ENCODE data around the gene EIF4A2. TPM values are rescaled to one million over a fixed set of nuclear protein-coding genes. Genes with fewer than 3 reads are reported as not detected.

The EIF4A2 gene
- total and polyA plus RNA-seq, 2 of the 13 experiments (the other 11 are each of a cell fraction or from before 2014, with no cell fraction given), result 480 to 596 TPM

DNA sequence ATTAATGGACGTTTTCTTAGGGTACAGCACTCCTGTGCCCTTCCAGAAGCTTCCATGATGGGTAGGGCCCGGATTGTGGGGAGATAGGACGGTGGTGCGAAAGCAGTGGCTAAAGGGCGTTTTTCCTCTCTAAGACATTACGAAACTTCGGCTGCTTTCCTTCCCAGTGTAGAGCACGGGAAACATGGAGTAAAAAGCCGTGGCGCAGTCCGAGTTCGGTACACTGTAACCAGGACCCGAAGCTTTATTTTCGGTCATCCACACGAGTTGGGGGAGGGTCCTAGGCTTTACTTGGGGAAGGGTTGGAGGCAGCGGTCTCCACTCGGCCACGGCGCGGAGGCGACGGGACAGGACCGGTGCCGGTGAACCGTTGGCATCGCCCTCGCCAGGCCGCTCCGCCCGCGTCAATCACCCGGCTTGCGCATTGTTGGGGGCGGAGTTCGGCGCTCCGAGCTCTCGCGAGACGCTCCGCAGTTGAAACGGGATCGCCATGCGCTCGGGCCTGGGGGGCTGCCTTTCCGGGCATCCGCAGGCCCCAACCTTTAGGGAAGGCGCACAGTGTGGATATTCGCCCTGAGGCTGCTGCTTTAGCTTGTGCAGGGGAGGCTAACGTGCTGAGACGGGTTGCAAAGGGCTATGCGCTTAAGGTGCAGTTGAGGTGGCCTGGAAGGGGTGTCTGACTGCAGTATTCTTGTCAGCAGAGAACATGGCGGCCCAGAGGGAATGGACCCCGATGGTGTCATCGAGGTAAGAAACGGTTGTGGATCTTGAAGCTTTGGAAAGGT is 546 bp downstream of the EIF4A2 start (continued):
- no peak for TF ChIP-seq EHMT2 (IDR thresholded peaks at IDR 0.05; ENCODE audit: borderline replicate concordance, low read depth, low read length)
- no peak; the same call in 1 of the 2 replicates for TF ChIP-seq MLLT10 (CRISPR knock-in tag; IDR thresholded peaks at IDR 0.05)
- peak; percentile 46; the same call in 1 of the 2 replicates for TF ChIP-seq ZNF776 (CRISPR knock-in tag; IDR thresholded peaks at IDR 0.05)
- TF ChIP-seq MIER3 (CRISPR knock-in tag; IDR thresholded peaks at IDR 0.05; ENCODE audit: borderline replicate concordance), result peak; percentile 17; the same call in 1 of the 2 replicates
- TF ChIP-seq GABPA (IDR thresholded peaks at IDR 0.05; ENCODE audit: low read depth, low read length), result no peak
- no peak for TF ChIP-seq GABPA (CRISPR knock-in tag; IDR thresholded peaks at IDR 0.05; ENCODE audit: low read depth)
- TF ChIP-seq ZNF44 (CRISPR knock-in tag; IDR thresholded peaks at IDR 0.05), result peak; percentile 72
- no peak for TF ChIP-seq ZNF547 (CRISPR knock-in tag; IDR thresholded peaks at IDR 0.05)
- TF ChIP-seq ZNF558 (CRISPR knock-in tag; IDR thresholded peaks at IDR 0.05; ENCODE audit: borderline replicate concordance), result no peak
- TF ChIP-seq RBM39 (IDR thresholded peaks at IDR 0.05; ENCODE audit: low read depth, low read length, poor library complexity, severe bottlenecking), result peak; percentile 74
- TF ChIP-seq NBN (conservative IDR thresholded peaks at IDR 0.05), result no peak
- TF ChIP-seq HOXA7 (CRISPR knock-in tag; IDR thresholded peaks at IDR 0.05), result no peak
- no peak for TF ChIP-seq SSRP1 (CRISPR knock-in tag; IDR thresholded peaks at IDR 0.05)
- peak; percentile 100 for TF ChIP-seq AGO2 (optimal IDR thresholded peaks at IDR 0.05; ENCODE audit: low read depth, low read length)
- TF ChIP-seq, protein P1, sequence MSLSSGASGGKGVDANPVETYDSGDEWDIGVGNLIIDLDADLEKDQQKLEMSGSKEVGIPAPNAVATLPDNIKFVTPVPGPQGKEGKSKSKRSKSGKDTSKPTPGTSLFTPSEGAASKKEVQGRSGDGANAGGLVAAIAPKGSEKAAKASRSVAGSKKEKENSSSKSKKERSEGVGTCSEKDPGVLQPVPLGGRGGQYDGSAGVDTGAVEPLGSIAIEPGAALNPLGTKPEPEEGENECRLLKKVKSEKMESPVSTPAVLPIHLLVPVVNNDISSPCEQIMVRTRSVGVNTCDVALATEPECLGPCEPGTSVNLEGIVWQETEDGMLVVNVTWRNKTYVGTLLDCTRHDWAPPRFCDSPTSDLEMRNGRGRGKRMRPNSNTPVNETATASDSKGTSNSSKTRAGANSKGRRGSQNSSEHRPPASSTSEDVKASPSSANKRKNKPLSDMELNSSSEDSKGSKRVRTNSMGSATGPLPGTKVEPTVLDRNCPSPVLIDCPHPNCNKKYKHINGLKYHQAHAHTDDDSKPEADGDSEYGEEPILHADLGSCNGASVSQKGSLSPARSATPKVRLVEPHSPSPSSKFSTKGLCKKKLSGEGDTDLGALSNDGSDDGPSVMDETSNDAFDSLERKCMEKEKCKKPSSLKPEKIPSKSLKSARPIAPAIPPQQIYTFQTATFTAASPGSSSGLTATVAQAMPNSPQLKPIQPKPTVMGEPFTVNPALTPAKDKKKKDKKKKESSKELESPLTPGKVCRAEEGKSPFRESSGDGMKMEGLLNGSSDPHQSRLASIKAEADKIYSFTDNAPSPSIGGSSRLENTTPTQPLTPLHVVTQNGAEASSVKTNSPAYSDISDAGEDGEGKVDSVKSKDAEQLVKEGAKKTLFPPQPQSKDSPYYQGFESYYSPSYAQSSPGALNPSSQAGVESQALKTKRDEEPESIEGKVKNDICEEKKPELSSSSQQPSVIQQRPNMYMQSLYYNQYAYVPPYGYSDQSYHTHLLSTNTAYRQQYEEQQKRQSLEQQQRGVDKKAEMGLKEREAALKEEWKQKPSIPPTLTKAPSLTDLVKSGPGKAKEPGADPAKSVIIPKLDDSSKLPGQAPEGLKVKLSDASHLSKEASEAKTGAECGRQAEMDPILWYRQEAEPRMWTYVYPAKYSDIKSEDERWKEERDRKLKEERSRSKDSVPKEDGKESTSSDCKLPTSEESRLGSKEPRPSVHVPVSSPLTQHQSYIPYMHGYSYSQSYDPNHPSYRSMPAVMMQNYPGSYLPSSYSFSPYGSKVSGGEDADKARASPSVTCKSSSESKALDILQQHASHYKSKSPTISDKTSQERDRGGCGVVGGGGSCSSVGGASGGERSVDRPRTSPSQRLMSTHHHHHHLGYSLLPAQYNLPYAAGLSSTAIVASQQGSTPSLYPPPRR (CRISPR knock-in tag; IDR thresholded peaks at IDR 0.05; ENCODE audit: borderline replicate concordance), result peak; percentile 57; the same call in 1 of the 2 replicates
- TF ChIP-seq NONO (IDR thresholded peaks at IDR 0.05), result no peak
- TF ChIP-seq NONO (CRISPR knock-in tag; conservative IDR thresholded peaks at IDR 0.05), result peak; percentile 6; the same call in 1 of the 2 replicates
- peak; percentile 69 for TF ChIP-seq TAF1 (CRISPR knock-in tag; IDR thresholded peaks at IDR 0.05)
- TF ChIP-seq, protein P2, sequence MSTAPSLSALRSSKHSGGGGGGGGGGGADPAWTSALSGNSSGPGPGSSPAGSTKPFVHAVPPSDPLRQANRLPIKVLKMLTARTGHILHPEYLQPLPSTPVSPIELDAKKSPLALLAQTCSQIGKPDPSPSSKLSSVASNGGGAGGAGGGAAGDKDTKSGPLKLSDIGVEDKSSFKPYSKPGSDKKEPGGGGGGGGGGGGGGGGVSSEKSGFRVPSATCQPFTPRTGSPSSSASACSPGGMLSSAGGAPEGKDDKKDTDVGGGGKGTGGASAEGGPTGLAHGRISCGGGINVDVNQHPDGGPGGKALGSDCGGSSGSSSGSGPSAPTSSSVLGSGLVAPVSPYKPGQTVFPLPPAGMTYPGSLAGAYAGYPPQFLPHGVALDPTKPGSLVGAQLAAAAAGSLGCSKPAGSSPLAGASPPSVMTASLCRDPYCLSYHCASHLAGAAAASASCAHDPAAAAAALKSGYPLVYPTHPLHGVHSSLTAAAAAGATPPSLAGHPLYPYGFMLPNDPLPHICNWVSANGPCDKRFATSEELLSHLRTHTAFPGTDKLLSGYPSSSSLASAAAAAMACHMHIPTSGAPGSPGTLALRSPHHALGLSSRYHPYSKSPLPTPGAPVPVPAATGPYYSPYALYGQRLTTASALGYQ (CRISPR knock-in tag; IDR thresholded peaks at IDR 0.05), result no peak
- TF ChIP-seq TCF7 (IDR thresholded peaks at IDR 0.05; ENCODE audit: low read depth), result no peak
- TF ChIP-seq ZNF777 (CRISPR knock-in tag; IDR thresholded peaks at IDR 0.05), result no peak
- no peak for TF ChIP-seq TP53 (CRISPR knock-in tag; conservative IDR thresholded peaks at IDR 0.05)
- peak; percentile 22; the same call in 1 of the 2 replicates for TF ChIP-seq ARNTL (CRISPR knock-in tag; IDR thresholded peaks at IDR 0.05)
- TF ChIP-seq ZNF557 (CRISPR knock-in tag; IDR thresholded peaks at IDR 0.05), result 0 out of 2 replicates have a peak, but pooled peaks have one; percentile 8
- no peak for TF ChIP-seq XBP1 (CRISPR knock-in tag; IDR thresholded peaks at IDR 0.05)
